ENCODE data around the gene CFAP74.

- TF ChIP-seq RFX5 (IDR thresholded peaks at IDR 0.05; ENCODE audit: low read depth, low read length) (no peak), POLR2A (IDR thresholded peaks at IDR 0.05; ENCODE audit: low read depth, low read length) (no peak), CTCF (conservative IDR thresholded peaks at IDR 0.05; ENCODE audit: low read depth, low read length) (no peak), USF2 (IDR thresholded peaks at IDR 0.05; ENCODE audit: low read depth, low read length) (no peak)
These were observed 46.3 kb upstream of the CFAP74 start, which contains the start of gene PRKCZ for GRCh38 chr1:2049718-2050431.
